GM12892 (cell line): ENCODE results near the gene ZNF282.
"Not testable (repeated sequence)": the region's sequence is repeated elsewhere in the genome, so short reads cannot be mapped to it uniquely, and the experiment has no call there.

ENCODE experiments used
- POLR2A ChIP-seq: IDR thresholded peaks from 2 replicates; pipeline ENCODE4 v1.6.1; 2011; ENCODE audit warnings: low read depth, low read length, control low read depth
- POLR2AphosphoS5 ChIP-seq: IDR thresholded peaks from 2 replicates; pipeline ENCODE4 v1.6.1; 2011; ENCODE audit warnings: low read depth, low read length, control low read depth

DNA sequence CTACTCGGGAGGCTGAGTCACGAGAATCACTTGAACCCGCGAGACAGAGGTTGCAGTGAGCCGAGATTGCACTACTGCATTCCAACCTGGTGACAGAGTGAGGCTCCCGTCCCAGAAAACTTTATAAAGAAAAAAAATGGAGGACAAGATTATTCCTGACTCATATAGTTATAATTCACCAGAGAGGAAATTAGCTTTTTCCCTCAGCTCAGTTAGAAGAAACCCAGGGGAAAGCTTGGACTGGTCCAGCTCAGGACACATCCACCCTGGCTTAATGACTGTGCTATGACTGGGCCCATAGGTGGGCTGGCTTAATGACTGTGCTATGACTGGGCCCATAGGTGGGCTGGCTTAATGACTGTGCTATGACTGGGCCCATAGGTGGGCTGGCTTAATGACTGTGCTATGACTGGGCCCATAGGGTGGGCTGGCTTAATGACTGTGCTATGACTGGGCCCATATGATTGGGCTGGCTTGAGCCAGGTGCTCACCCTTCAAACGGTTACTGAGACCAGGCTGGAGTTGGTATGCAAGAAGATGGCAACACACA is 38.4 kb downstream of the ZNF282 start:
- TF ChIP-seq POLR2A, POLR2AphosphoS5: not testable (repeated sequence)
